Progenitor cell of endocrine pancreas (in vitro differentiated cells): ENCODE data around the gene PTEN. TPM values are rescaled to one million over a fixed set of nuclear protein-coding genes. Genes with fewer than 3 reads are reported as not detected.
A peak's percentile ranks its signal among the peaks of the same experiment; 100 is the strongest.
"Not testable (repeated sequence)": the region's sequence is repeated elsewhere in the genome, so short reads cannot be mapped to it uniquely, and the experiment has no call there.

ENCODE experiments used
- DNase-seq: peaks from one replicate; pipeline ENCODE4 v3.0.0; 2021; ENCODE audit warnings: low spot score; ENCODE audit not compliant: unreplicated experiment
- H3K27ac Mint-ChIP-seq: 2 replicates; pipeline ENCODE4 v1.8.0; 2021; ENCODE audit warnings: mild to moderate bottlenecking, moderate library complexity, mixed read lengths
- H3K27me3 Mint-ChIP-seq: 2 replicates; pipeline ENCODE4 v1.8.0; 2021; ENCODE audit warnings: mixed read lengths
- H3K36me3 Mint-ChIP-seq: 2 replicates; pipeline ENCODE4 v1.8.0; 2022; ENCODE audit warnings: mixed read lengths; ENCODE audit not compliant: insufficient read depth
- H3K4me1 Mint-ChIP-seq: 2 replicates; pipeline ENCODE4 v1.8.0; 2021; ENCODE audit warnings: low read depth, mixed read lengths
- H3K4me3 Mint-ChIP-seq: 2 replicates; pipeline ENCODE4 v1.8.0; 2021; ENCODE audit warnings: low read depth, mild to moderate bottlenecking, moderate library complexity, mixed read lengths
- H3K9me3 Mint-ChIP-seq: 2 replicates; pipeline ENCODE4 v1.8.0; 2021; ENCODE audit warnings: low read depth, mixed read lengths
- CTCF ChIP-seq: fragments of 200-600 bp; sonication (generic); IDR thresholded peaks from one replicate; pipeline ENCODE4 v1.5.0; 2021; ENCODE audit warnings: antibody characterized with exemption, mild to moderate bottlenecking; ENCODE audit not compliant: unreplicated experiment
- total RNA-seq: library from RNA; stranded (reverse); gene quantifications from 2 replicates; pipeline ENCODE4 v1.2.1, GENCODE V29; 2021

PTEN gene
- total RNA-seq, 1 donor from 2014 or later, result 66.7 TPM

- peaks cover 14% of the 10 kb centered on the region for H3K4me1 Mint-ChIP-seq
- H3K36me3 Mint-ChIP-seq, result peaks cover 3% of the 10 kb centered on the region
- no peaks in the 10 kb centered on the region for H3K27me3 Mint-ChIP-seq
- H3K27ac Mint-ChIP-seq, result peak overlapping the region; percentile 24
- H3K9me3 Mint-ChIP-seq, result no peaks in the 10 kb centered on the region
- no peak overlapping the region for H3K4me3 Mint-ChIP-seq
- no peak for TF ChIP-seq CTCF
- no peak for DNase-seq
These were observed 9.4 kb downstream of the PTEN start for GRCh38 chr10:87872828-87873227.

GRCh38 chr10:87873656-87874055 is 10.2 kb downstream of the PTEN start:
- H3K4me1 Mint-ChIP-seq, result peaks cover 7% of the 10 kb centered on the region

GRCh38 chr10:87875929-87876571 is 12.6 kb downstream of the PTEN start:
- no peak for TF ChIP-seq CTCF
- Mint-ChIP-seq H3K36me3 (peaks cover 13% of the 10 kb centered on the region), H3K27me3 (no peaks in the 10 kb centered on the region), H3K4me3 (no peak overlapping the region), H3K4me1 (peaks cover 5% of the 10 kb centered on the region), H3K27ac (no peak overlapping the region), H3K9me3 (peaks cover 2% of the 10 kb centered on the region)
- DNase-seq, result no peak

More at GRCh38 chr10:87873656-87874055, 10.2 kb downstream of the PTEN start:
- H3K27ac Mint-ChIP-seq, result no peak overlapping the region
- H3K27me3 Mint-ChIP-seq, result no peaks in the 10 kb centered on the region
- H3K4me3 Mint-ChIP-seq, result no peak overlapping the region
- H3K9me3 Mint-ChIP-seq, result no peaks in the 10 kb centered on the region
- H3K36me3 Mint-ChIP-seq, result peaks cover 2% of the 10 kb centered on the region
- TF ChIP-seq CTCF, result no peak
- DNase-seq, result no peak

- H3K36me3 Mint-ChIP-seq, result peaks cover 26% of the 10 kb centered on the region
- no peaks in the 10 kb centered on the region for H3K27me3 Mint-ChIP-seq
- no peak for DNase-seq
- H3K27ac Mint-ChIP-seq, result peak overlapping the region; percentile 30
- H3K4me3 Mint-ChIP-seq, result no peak overlapping the region
- H3K4me1 Mint-ChIP-seq, result peaks cover 3% of the 10 kb centered on the region
- no peak for TF ChIP-seq CTCF
- peaks cover 10% of the 10 kb centered on the region for H3K9me3 Mint-ChIP-seq
These were observed 15.4 kb downstream of the PTEN start for GRCh38 chr10:87878664-87879459.

- TF ChIP-seq CTCF, result no peak
- H3K4me3 Mint-ChIP-seq, result no peak overlapping the region
- peaks cover 10% of the 10 kb centered on the region for H3K9me3 Mint-ChIP-seq
- H3K36me3 Mint-ChIP-seq, result peaks cover 26% of the 10 kb centered on the region
- no peaks in the 10 kb centered on the region for H3K27me3 Mint-ChIP-seq
- peaks cover 3% of the 10 kb centered on the region for H3K4me1 Mint-ChIP-seq
- DNase-seq, result no peak
- H3K27ac Mint-ChIP-seq, result no peak overlapping the region
These were observed 16.9 kb downstream of the PTEN start for GRCh38 chr10:87880336-87880735.

- not testable (repeated sequence) for H3K4me3 Mint-ChIP-seq, H3K27ac Mint-ChIP-seq, H3K4me1 Mint-ChIP-seq, H3K27me3 Mint-ChIP-seq, DNase-seq
- Mint-ChIP-seq H3K9me3 (peaks cover 20% of the 10 kb centered on the region), H3K36me3 (peaks cover 37% of the 10 kb centered on the region)
These were observed 18.1 kb downstream of the PTEN start for GRCh38 chr10:87881373-87882059.
